Measurements from ENCODE around the gene CCL25. TPM values are rescaled to one million over a fixed set of nuclear protein-coding genes. Genes with fewer than 3 reads are reported as not detected.

Gene CCL25
- total and polyA plus RNA-seq, 9 of the 15 experiments (the other 6 are each of a cell fraction or from before 2014, with no cell fraction given), result 0.15 TPM; not detected in 8

DNA sequence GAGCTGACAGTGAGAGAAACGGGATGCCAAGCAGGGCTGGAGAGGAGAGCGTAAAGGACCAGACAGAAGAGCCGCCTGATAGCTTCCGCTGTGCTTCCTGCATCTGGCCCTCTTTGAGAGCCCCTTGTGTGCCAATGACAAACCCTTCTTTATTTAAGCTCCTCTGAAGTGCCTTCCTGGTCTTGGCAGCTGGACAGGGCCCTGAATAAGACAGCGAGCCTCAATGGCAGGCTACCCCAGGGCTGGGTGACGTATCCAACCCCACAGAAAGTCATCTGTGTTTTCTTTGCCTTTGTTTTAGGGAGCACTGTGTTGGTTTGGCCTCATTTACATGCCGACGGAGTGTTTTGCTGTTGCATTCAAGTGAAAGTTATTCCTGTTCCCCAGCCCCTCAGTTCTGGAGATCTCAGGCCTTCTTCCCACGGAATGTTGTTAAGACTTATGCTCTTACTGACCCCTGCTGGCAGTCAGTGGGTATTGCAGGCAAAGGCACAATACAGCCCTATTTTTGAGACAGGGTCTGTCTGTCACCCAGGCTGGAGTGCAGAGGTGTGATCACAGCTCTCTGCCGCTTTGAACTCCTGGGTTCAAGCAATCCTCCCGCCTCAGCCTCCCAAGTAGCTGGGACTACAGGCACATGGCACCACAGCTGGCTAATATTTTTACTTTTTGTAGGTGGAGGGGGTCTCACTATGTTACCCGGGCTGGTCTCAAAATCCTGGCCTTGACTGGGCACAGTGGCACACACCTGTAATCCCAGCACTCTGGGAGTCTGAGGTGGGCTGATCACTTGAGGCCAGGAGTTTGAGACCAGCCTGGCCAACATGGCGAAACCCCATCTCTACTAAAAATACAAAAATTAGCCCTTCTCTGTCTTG, 16.8 kb downstream of the CCL25 start (continued):
- no peak for TF ChIP-seq HNRNPUL1 (IDR thresholded peaks at IDR 0.05; ENCODE audit: low read length)
- peak; percentile 73 to 93 (median 84) for TF ChIP-seq CTCF (IDR thresholded peaks at IDR 0.05 in 2 of 3, conservative IDR thresholded peaks at IDR 0.05 in 1 of 3; ENCODE audit: insufficient read depth in 2 of 3, low read depth in 1 of 3, low read length in 3 of 3)
- no peak for TF ChIP-seq BDP1 (IDR thresholded peaks at IDR 0.05; ENCODE audit: insufficient read depth, insufficient read length)
- TF ChIP-seq ZNF253 (CRISPR knock-in tag; conservative IDR thresholded peaks at IDR 0.05), result no peak
- TF ChIP-seq ZNF75A (CRISPR knock-in tag; IDR thresholded peaks at IDR 0.05), result no peak
- TF ChIP-seq CREBBP (IDR thresholded peaks at IDR 0.05; ENCODE audit: low read depth, low read length), result no peak
- TF ChIP-seq LCOR (CRISPR knock-in tag; IDR thresholded peaks at IDR 0.05), result no peak
- TF ChIP-seq IRF2 (CRISPR knock-in tag; IDR thresholded peaks at IDR 0.05), result no peak
- TF ChIP-seq KLF16 (IDR thresholded peaks at IDR 0.05), result peak; percentile 65
- TF ChIP-seq TBP (optimal IDR thresholded peaks at IDR 0.05; ENCODE audit: low read depth, low read length), result no peak
- TF ChIP-seq TSC22D4 (tag; IDR thresholded peaks at IDR 0.05), result no peak
- no peak for TF ChIP-seq GATAD2B (IDR thresholded peaks at IDR 0.05; ENCODE audit: borderline replicate concordance)
- TF ChIP-seq HMGN3 (IDR thresholded peaks at IDR 0.05; ENCODE audit: borderline replicate concordance, extremely low read depth, insufficient read length, low read depth, low read length), result no peak
- TF ChIP-seq RBFOX2 (IDR thresholded peaks at IDR 0.05; ENCODE audit: low read depth, low read length), result no peak
- TF ChIP-seq PHF21A (IDR thresholded peaks at IDR 0.05; ENCODE audit: borderline replicate concordance, low read depth), result no peak
- no peak for TF ChIP-seq SAFB (IDR thresholded peaks at IDR 0.05; ENCODE audit: borderline replicate concordance, low read depth, low read length)
- TF ChIP-seq, protein P1, sequence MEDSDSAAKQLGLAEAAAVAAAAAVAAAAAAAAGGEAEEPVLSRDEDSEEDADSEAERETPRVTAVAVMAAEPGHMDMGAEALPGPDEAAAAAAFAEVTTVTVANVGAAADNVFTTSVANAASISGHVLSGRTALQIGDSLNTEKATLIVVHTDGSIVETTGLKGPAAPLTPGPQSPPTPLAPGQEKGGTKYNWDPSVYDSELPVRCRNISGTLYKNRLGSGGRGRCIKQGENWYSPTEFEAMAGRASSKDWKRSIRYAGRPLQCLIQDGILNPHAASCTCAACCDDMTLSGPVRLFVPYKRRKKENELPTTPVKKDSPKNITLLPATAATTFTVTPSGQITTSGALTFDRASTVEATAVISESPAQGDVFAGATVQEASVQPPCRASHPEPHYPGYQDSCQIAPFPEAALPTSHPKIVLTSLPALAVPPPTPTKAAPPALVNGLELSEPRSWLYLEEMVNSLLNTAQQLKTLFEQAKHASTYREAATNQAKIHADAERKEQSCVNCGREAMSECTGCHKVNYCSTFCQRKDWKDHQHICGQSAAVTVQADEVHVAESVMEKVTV (CRISPR knock-in tag; IDR thresholded peaks at IDR 0.05), result peak; percentile 68
- TF ChIP-seq PHB2 (IDR thresholded peaks at IDR 0.05; ENCODE audit: low read depth), result no peak
- TF ChIP-seq, protein P2, sequence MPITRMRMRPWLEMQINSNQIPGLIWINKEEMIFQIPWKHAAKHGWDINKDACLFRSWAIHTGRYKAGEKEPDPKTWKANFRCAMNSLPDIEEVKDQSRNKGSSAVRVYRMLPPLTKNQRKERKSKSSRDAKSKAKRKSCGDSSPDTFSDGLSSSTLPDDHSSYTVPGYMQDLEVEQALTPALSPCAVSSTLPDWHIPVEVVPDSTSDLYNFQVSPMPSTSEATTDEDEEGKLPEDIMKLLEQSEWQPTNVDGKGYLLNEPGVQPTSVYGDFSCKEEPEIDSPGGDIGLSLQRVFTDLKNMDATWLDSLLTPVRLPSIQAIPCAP (CRISPR knock-in tag; IDR thresholded peaks at IDR 0.05; ENCODE audit: borderline replicate concordance), result no peak
- no peak for TF ChIP-seq ZNF583 (CRISPR knock-in tag; IDR thresholded peaks at IDR 0.05)
- no peak for TF ChIP-seq ARID3B (CRISPR knock-in tag; IDR thresholded peaks at IDR 0.05; ENCODE audit: borderline replicate concordance)
- TF ChIP-seq MAZ (CRISPR knock-in tag; conservative IDR thresholded peaks at IDR 0.05 in 1 of 2, IDR thresholded peaks at IDR 0.05 in 1 of 2), result no peak
- TF ChIP-seq ZNF57 (CRISPR knock-in tag; IDR thresholded peaks at IDR 0.05), result no peak
- TF ChIP-seq ZNF764 (CRISPR knock-in tag; IDR thresholded peaks at IDR 0.05; ENCODE audit: low read depth), result no peak
